ENCODE data around the gene MFSD11. TPM values are rescaled to one million over a fixed set of nuclear protein-coding genes. Genes with fewer than 3 reads are reported as not detected.

Gene MFSD11
- total RNA-seq, 2 donors from 2014 or later = 26.7 to 44.3 TPM

DNA sequence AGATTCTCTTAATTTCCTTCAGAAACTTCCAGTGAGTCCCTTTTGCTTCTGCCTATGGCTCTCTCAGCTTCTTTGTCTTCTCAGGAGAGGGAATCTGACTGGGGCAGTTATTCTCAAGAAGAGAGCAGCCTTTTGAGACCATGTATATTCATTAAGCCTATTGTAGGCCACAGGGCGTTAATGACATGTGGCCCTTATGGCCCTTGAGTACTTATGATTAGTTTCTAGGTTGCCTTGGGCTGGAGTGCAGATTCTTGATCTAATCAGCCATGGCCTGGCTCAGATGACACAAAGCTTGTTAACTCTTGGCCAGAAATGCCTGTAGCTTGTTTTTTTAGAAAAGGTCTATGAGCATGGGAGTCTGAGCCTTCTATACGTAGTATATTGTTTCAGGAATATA, 17.4 kb downstream of the MFSD11 start:
- H3K4me3 ChIP-seq = no peak overlapping the region
- intact Hi-C loops (cut with DNase I) = no loop called here
- no peaks in the 10 kb centered on the region for H3K4me1 ChIP-seq (replicated peaks)
- no peaks in the 10 kb centered on the region for H3K9me3 ChIP-seq
- WGBS = 82% methylated on average over 2 of the region's 2 CpGs
- H3K36me3 ChIP-seq = no peaks in the 10 kb centered on the region
- H3K27ac ChIP-seq = no peak overlapping the region
- no peaks in the 10 kb centered on the region for H3K27me3 ChIP-seq (replicated peaks; ENCODE audit: insufficient read depth)
- no peak for TF ChIP-seq POLR2A (IDR thresholded peaks at IDR 0.05)
- no peak for TF ChIP-seq POLR2AphosphoS5 (IDR thresholded peaks at IDR 0.05)
- TF ChIP-seq, protein P1, sequence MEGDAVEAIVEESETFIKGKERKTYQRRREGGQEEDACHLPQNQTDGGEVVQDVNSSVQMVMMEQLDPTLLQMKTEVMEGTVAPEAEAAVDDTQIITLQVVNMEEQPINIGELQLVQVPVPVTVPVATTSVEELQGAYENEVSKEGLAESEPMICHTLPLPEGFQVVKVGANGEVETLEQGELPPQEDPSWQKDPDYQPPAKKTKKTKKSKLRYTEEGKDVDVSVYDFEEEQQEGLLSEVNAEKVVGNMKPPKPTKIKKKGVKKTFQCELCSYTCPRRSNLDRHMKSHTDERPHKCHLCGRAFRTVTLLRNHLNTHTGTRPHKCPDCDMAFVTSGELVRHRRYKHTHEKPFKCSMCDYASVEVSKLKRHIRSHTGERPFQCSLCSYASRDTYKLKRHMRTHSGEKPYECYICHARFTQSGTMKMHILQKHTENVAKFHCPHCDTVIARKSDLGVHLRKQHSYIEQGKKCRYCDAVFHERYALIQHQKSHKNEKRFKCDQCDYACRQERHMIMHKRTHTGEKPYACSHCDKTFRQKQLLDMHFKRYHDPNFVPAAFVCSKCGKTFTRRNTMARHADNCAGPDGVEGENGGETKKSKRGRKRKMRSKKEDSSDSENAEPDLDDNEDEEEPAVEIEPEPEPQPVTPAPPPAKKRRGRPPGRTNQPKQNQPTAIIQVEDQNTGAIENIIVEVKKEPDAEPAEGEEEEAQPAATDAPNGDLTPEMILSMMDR (IDR thresholded peaks at IDR 0.05) = no peak
- no peak for DNase-seq (ENCODE audit: low spot score)

DNA sequence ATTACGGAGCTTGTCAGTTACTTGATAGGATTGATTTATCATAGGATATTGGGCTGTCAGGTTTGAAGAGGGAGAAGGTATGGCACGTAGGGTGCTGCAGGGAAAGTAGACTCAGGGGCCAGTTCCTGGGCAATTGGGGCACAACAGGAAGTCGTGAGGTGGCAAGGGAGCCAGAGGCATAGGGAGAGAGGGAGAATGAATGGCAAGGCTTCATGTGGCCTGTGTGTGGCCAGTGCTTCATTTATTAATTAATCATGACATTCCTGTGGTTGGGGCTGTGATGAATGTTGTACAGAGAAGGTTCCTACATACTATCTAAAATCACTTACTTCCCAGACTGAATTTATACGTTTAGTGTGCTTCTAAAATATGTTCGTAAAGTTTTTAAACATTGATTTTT, 19.3 kb downstream of the MFSD11 start:
- Histone ChIP-seq H3K4me1 (replicated peaks) (no peaks in the 10 kb centered on the region), H3K27me3 (replicated peaks; ENCODE audit: insufficient read depth) (no peaks in the 10 kb centered on the region), H3K36me3 (no peaks in the 10 kb centered on the region), H3K27ac (no peak overlapping the region), H3K4me3 (no peak overlapping the region), H3K9me3 (no peaks in the 10 kb centered on the region)
- 87% methylated on average over 5 of the region's 5 CpGs for WGBS
- intact Hi-C loops (cut with DNase I) = no loop called here
- TF ChIP-seq POLR2A (IDR thresholded peaks at IDR 0.05) (no peak), POLR2AphosphoS5 (IDR thresholded peaks at IDR 0.05) (no peak)
- TF ChIP-seq, protein P1 (IDR thresholded peaks at IDR 0.05) = no peak
- no peak for DNase-seq (ENCODE audit: low spot score)

DNA sequence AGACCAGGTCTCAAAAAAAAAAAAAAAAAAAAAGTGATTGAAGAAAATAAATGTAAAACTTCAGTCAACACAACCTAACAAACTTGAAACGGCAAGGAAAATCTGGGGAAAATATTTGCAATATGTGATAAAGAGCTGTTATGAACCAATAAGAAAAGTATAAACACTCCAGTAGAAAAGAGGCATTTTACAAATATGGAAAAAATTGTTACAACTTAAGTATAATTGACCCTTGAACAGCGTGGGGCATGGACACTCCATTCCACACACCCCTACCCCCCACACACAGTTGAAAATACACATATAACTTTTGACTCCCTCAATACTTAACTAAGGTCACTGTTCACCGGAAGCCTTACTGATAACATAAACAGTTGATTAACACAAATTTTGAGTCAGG, 20.7 kb downstream of the MFSD11 start:
- no peaks in the 10 kb centered on the region for H3K4me1 ChIP-seq (replicated peaks)
- no peak overlapping the region for H3K4me3 ChIP-seq
- no peak overlapping the region for H3K27ac ChIP-seq
- intact Hi-C loops (cut with DNase I) = no loop called here
- 94% methylated on average over 3 of the region's 3 CpGs for WGBS
- no peak for DNase-seq (ENCODE audit: low spot score)
- no peaks in the 10 kb centered on the region for H3K9me3 ChIP-seq
- H3K27me3 ChIP-seq (replicated peaks; ENCODE audit: insufficient read depth) = no peaks in the 10 kb centered on the region
- no peaks in the 10 kb centered on the region for H3K36me3 ChIP-seq
- TF ChIP-seq POLR2AphosphoS5 (IDR thresholded peaks at IDR 0.05) = no peak
- TF ChIP-seq POLR2A (IDR thresholded peaks at IDR 0.05) = no peak
- TF ChIP-seq, protein P1 (IDR thresholded peaks at IDR 0.05) = no peak

DNA sequence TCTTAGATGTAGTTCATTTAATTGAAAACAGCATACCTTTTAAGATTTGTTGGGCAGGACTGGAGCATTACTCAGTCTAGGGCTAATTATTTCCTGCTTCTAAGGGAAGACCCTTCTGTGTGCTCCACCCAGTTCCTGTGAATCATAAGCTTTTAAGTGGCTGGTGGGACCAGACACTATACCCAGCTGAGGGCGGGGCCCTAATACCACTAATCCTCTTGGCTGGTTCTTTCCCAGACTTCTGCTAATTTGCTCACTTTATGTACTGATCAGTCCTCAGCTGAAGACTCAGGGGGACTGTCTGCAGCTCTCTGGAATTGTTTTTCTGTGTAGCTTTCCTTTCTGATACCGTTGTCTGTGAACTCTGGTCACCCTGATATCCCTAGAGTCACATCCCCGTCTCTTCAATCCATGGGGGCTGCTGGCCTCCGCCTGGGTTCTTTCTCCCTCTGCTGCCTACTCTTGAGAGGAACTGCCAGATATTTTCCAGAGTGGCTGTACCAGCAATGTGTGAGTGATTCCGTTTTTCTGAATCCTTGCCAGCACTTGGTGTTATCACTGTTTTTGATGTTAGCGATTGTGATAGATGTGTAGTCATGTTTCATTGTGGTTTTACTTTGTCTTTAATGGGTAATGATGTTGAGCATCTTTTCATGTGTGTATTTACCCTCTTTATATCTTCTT, 35.1 kb downstream of the MFSD11 start:
- TF ChIP-seq, protein P1 (IDR thresholded peaks at IDR 0.05) = no peak
- no peak for TF ChIP-seq POLR2A (IDR thresholded peaks at IDR 0.05)
- TF ChIP-seq POLR2AphosphoS5 (IDR thresholded peaks at IDR 0.05) = no peak
- Histone ChIP-seq H3K27me3 (replicated peaks; ENCODE audit: insufficient read depth) (no peaks in the 10 kb centered on the region), H3K4me3 (no peak overlapping the region), H3K27ac (no peak overlapping the region), H3K36me3 (no peaks in the 10 kb centered on the region), H3K4me1 (replicated peaks) (no peaks in the 10 kb centered on the region), H3K9me3 (no peaks in the 10 kb centered on the region)
- no peak for DNase-seq (ENCODE audit: low spot score)
- intact Hi-C loops (cut with DNase I) = no loop called here
- WGBS = 81% methylated on average over 6 of the region's 6 CpGs

DNA sequence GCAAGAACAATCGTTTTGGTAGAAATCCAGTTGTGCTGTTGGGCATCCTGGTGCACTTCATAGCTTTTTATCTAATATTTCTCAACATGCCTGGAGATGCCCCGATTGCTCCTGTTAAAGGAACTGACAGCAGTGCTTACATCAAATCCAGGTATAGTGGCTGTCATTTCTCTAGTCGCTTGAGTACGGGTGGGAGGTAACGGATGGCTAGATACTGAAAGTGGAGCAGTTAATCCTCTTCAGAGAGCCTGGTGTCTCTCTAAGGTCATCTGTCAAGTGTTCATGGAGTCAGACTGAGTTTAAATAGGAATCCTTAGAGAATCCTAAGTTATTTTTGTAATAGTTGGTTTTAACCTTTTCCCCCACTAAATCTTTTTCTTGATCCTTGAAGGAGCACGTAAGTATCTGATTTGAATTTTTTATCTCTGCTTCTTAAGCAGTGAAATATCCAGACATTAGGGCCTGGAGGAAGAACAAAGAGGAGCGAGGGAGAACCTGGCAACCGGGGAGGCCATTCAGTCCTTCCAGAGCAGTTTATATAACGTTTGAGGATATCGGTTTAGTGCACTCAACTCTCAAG, 37.2 kb downstream of the MFSD11 start:
- Histone ChIP-seq H3K9me3 (no peaks in the 10 kb centered on the region), H3K27ac (no peak overlapping the region), H3K4me1 (replicated peaks) (no peaks in the 10 kb centered on the region), H3K27me3 (replicated peaks; ENCODE audit: insufficient read depth) (no peaks in the 10 kb centered on the region), H3K4me3 (no peak overlapping the region), H3K36me3 (no peaks in the 10 kb centered on the region)
- no peak for DNase-seq (ENCODE audit: low spot score)
- intact Hi-C loops (cut with DNase I) = no loop called here
- TF ChIP-seq, protein P1 (IDR thresholded peaks at IDR 0.05) = no peak
- TF ChIP-seq POLR2A (IDR thresholded peaks at IDR 0.05) = no peak
- no peak for TF ChIP-seq POLR2AphosphoS5 (IDR thresholded peaks at IDR 0.05)
- WGBS = 90% methylated on average over 10 of the region's 10 CpGs
